H1 (cell line): ENCODE data around the gene GPR42. TPM values are rescaled to one million over a fixed set of nuclear protein-coding genes. Genes with fewer than 3 reads are reported as not detected.

Source experiments
- CTCF ChIA-PET: fragments of 300-600 bp; sonication (Branson Sonifier 250); formaldehyde crosslinking; loops from one replicate; lab custom pipeline; 2021; ENCODE audit not compliant: partially characterized antibody; lab: Charles Lee
- POLR2A ChIA-PET: fragments of 300-600 bp; sonication (Branson Sonifier 250); formaldehyde crosslinking; loops from one replicate; lab custom pipeline; 2021; ENCODE audit warnings: inconsistent platforms; ENCODE audit not compliant: partially characterized antibody; lab: Charles Lee
- DNase-seq, 2 experiments: peaks; one replicate each; pipeline versions ENCODE4 v3.0.0 to v3.0.0-alpha.2; 2010 to 2022; ENCODE audit warnings: low spot score in 2 of 2, low read depth in 1 of 2, mixed read lengths in 1 of 2
- FAIRE-seq: peaks from 2 replicates; lab custom pipeline; 2011; peaks lifted over from hg19 to GRCh38; lab: Jason Lieb, UNC
- H2AFZ ChIP-seq: 2 replicates; pipeline ENCODE4 v1.8.1; 2012; ENCODE audit warnings: low read length, inconsistent platforms
- H2AK5ac ChIP-seq: 2 replicates; pipeline ENCODE4 v1.6.1; 2013; ENCODE audit warnings: low read depth, low read length
- H2BK120ac ChIP-seq: replicated peaks from 2 replicates; pipeline ENCODE3; 2013; ENCODE audit warnings: low read depth, low read length, inconsistent platforms
- H2BK12ac ChIP-seq: 2 replicates; pipeline ENCODE4 v1.6.1; 2013; ENCODE audit warnings: low read depth, low read length
- H2BK15ac ChIP-seq: 2 replicates; pipeline ENCODE4 v1.6.1; 2013; ENCODE audit warnings: low read length
- H2BK20ac ChIP-seq: 2 replicates; pipeline ENCODE4 v1.6.1; 2013; ENCODE audit warnings: low read length
- H2BK5ac ChIP-seq: 2 replicates; pipeline ENCODE4 v1.6.1; 2013; ENCODE audit warnings: low read depth, low read length
- H3K14ac ChIP-seq: 2 replicates; pipeline ENCODE4 v1.6.1; 2013; ENCODE audit warnings: inconsistent platforms; ENCODE audit not compliant: insufficient read length
- H3K18ac ChIP-seq: 2 replicates; pipeline ENCODE4 v1.6.1; 2013; ENCODE audit warnings: low read length; ENCODE audit errors: extremely low read depth
- H3K23ac ChIP-seq: 2 replicates; pipeline ENCODE4 v1.6.1; 2013; ENCODE audit warnings: inconsistent platforms; ENCODE audit not compliant: insufficient read length
- H3K23me2 ChIP-seq: 2 replicates; pipeline ENCODE4 v1.6.1; 2013; ENCODE audit warnings: low read depth, low read length
- H3K27ac ChIP-seq: 2 replicates; pipeline ENCODE4 v1.6.1; 2011; ENCODE audit warnings: low read depth, low read length, inconsistent platforms
- H3K27me3 ChIP-seq, 4 experiments: replicated peaks in 1 of 4; 1 replicate in 1 of 4; 2 replicates in 3 of 4; pipeline versions ENCODE4 v1.6.1 to v1.8.1; 2011 to 2013; ENCODE audit warnings: low read length in 3 of 4, mild to moderate bottlenecking in 3 of 4, inconsistent platforms in 2 of 4, mixed read lengths in 2 of 4, moderate library complexity in 1 of 4; ENCODE audit not compliant: control insufficient read depth in 3 of 4, insufficient read depth in 3 of 4; ENCODE audit errors: extremely low read depth in 1 of 4
- H3K36me3 ChIP-seq, 4 experiments: 2 replicates each; pipeline versions ENCODE4 v1.6.1 to v1.8.1; 2011 to 2013; ENCODE audit warnings: mild to moderate bottlenecking in 4 of 4, low read length in 3 of 4, moderate library complexity in 2 of 4, control low read depth in 1 of 4, inconsistent platforms in 1 of 4; ENCODE audit not compliant: insufficient read depth in 4 of 4, control insufficient read depth in 2 of 4
- H3K4ac ChIP-seq: replicated peaks from 2 replicates; pipeline ENCODE3; 2013; ENCODE audit warnings: low read length, low read depth, mixed read lengths, inconsistent platforms; ENCODE audit not compliant: insufficient read length
- H3K4me1 ChIP-seq, 4 experiments: replicated peaks in 1 of 4; 1 replicate in 1 of 4; 2 replicates in 3 of 4; pipeline versions ENCODE4 v1.6.1 to v1.8.1; 2011 to 2013; ENCODE audit warnings: low read length in 3 of 4, inconsistent platforms in 2 of 4, mixed read lengths in 1 of 4; ENCODE audit not compliant: insufficient read depth in 4 of 4, control insufficient read depth in 3 of 4
- H3K4me2 ChIP-seq, 2 experiments: 2 replicates each; pipeline versions ENCODE4 v1.6.1 to v1.8.1; 2011 to 2013; ENCODE audit warnings: low read depth in 2 of 2, low read length in 2 of 2, control low read depth in 1 of 2, inconsistent platforms in 1 of 2, mild to moderate bottlenecking in 1 of 2; ENCODE audit not compliant: insufficient read depth in 1 of 2
- H3K4me3 ChIP-seq, 4 experiments: fragments of 200-600, 300-600 bp in 1 of 4; sonication (generic), shearing (Covaris generic), sonication (Bioruptor Twin) in 1 of 4; 2 replicates each; pipeline versions ENCODE4 v1.5.1 to v1.8.1; 2011 to 2016; ENCODE audit warnings: low read length in 4 of 4, low read depth in 3 of 4, control low read depth in 2 of 4, inconsistent platforms in 2 of 4, mild to moderate bottlenecking in 2 of 4, mixed read lengths in 1 of 4, moderate library complexity in 1 of 4; ENCODE audit not compliant: insufficient read depth in 2 of 4; ENCODE audit errors: extremely low read depth in 1 of 4
- H3K56ac ChIP-seq: replicated peaks from 2 replicates; pipeline ENCODE3; 2013; ENCODE audit warnings: low read depth, mild to moderate bottlenecking, mixed read lengths, low read length, inconsistent platforms; ENCODE audit not compliant: insufficient read length
- H3K79me1 ChIP-seq: 2 replicates; pipeline ENCODE4 v1.6.1; 2013; ENCODE audit warnings: low read depth, low read length, control low read depth
- H3K79me2 ChIP-seq, 2 experiments: 2 replicates each; pipeline versions ENCODE4 v1.6.1 to v1.8.1; 2012 to 2013; ENCODE audit warnings: low read length in 2 of 2, mild to moderate bottlenecking in 2 of 2, inconsistent platforms in 1 of 2; ENCODE audit not compliant: insufficient read depth in 2 of 2, control insufficient read depth in 1 of 2
- H3K9ac ChIP-seq, 4 experiments: replicated peaks in 1 of 4; 1 replicate in 1 of 4; 2 replicates in 3 of 4; pipeline versions ENCODE4 v1.6.1 to v1.8.1; 2011 to 2013; ENCODE audit warnings: low read depth in 3 of 4, low read length in 3 of 4, control low read depth in 2 of 4, mild to moderate bottlenecking in 2 of 4, moderate library complexity in 2 of 4, inconsistent platforms in 1 of 4; ENCODE audit errors: extremely low read depth in 1 of 4
- H3K9me3 ChIP-seq, 2 experiments: 2 replicates each; pipeline versions ENCODE4 v1.6.1 to v1.8.1; 2012 to 2013; ENCODE audit warnings: mild to moderate bottlenecking in 2 of 2, moderate library complexity in 2 of 2, control low read depth in 1 of 2, inconsistent platforms in 1 of 2, low read depth in 1 of 2, low read length in 1 of 2, mixed read lengths in 1 of 2; ENCODE audit not compliant: insufficient read depth in 2 of 2
- H4K20me1 ChIP-seq, 2 experiments: replicated peaks in 1 of 2; 2 replicates each; pipeline versions ENCODE3 to v1.8.1; 2011 to 2013; ENCODE audit warnings: inconsistent platforms in 2 of 2, low read length in 2 of 2, mild to moderate bottlenecking in 1 of 2; ENCODE audit not compliant: insufficient read depth in 2 of 2, control insufficient read depth in 1 of 2
- H4K5ac ChIP-seq: 2 replicates; pipeline ENCODE4 v1.6.1; 2013; ENCODE audit warnings: low read length, low read depth, mixed read lengths, inconsistent platforms; ENCODE audit not compliant: insufficient read length
- H4K8ac ChIP-seq: 2 replicates; pipeline ENCODE4 v1.8.0; 2013; ENCODE audit warnings: mild to moderate bottlenecking, moderate library complexity, low read length, inconsistent platforms; ENCODE audit not compliant: insufficient read depth; ENCODE audit errors: extremely low read depth
- H4K91ac ChIP-seq: replicated peaks from 2 replicates; pipeline ENCODE3; 2013; ENCODE audit warnings: low read length, mixed read lengths, inconsistent platforms; ENCODE audit not compliant: insufficient read length
- CHD2 ChIP-seq: IDR thresholded peaks from 2 replicates; pipeline ENCODE4 v1.6.1; 2012; ENCODE audit warnings: low read length, improper control_type of control experiment
- EGR1 ChIP-seq: IDR thresholded peaks from 2 replicates; pipeline ENCODE4 v1.6.1; 2011; ENCODE audit warnings: low read depth, low read length, borderline replicate concordance
- WGBS, 2 experiments: shearing (Covaris generic) in 1 of 2; methylation state at CpG; one replicate each; pipeline versions ENCODE4 v1.1.6 to v1.1.7; 2013 to 2015; ENCODE audit warnings: low lambda C conversion rate in 2 of 2, mixed read lengths in 2 of 2, inconsistent platforms in 1 of 2, low coverage in 1 of 2, missing lambda C conversion rate in 1 of 2; ENCODE audit not compliant: insufficient replicate concordance in 2 of 2, insufficient coverage in 1 of 2, insufficient read length in 1 of 2; ENCODE audit errors: extremely low coverage in 1 of 2, missing lambda C conversion rate in 1 of 2; 5-methylcytosine and 5-hydroxymethylcytosine counted together
- polyA plus RNA-seq, 7 experiments: library from polyadenylated mRNA; depleted of rRNA in 3 of 7; stranded (reverse) in 5 of 7; unstranded in 2 of 7; fragments of >200 nt in 5 of 7; fragments of 200-250 nt in 2 of 7; gene quantifications; 1 replicate in 5 of 7; 2 replicates in 1 of 7; 4 replicates in 1 of 7; pipeline versions ENCODE4 v1.2.1 to v1.2.3, GENCODE V29; 2011 to 2013; ENCODE audit warnings: missing spikeins in 2 of 7, mixed read lengths in 2 of 7
- total RNA-seq: library from RNA; stranded (reverse); fragmentation: NEBNext Ultra II Directional; extraction: Animal tissue kit (Norgen Biotek cat#: 25700); gene quantifications from 2 replicates; pipeline ENCODE4 v1.2.1, GENCODE V29; 2021
- TF ChIP-seq, protein P1 (sequence below): IDR thresholded peaks from 2 replicates; pipeline ENCODE4 v1.6.1; 2012; ENCODE audit warnings: inconsistent platforms

The GPR42 gene
- total and polyA plus RNA-seq, 2 of the 8 experiments (the other 6 are each of a cell fraction or from before 2014, with no cell fraction given), result not detected

DNA sequence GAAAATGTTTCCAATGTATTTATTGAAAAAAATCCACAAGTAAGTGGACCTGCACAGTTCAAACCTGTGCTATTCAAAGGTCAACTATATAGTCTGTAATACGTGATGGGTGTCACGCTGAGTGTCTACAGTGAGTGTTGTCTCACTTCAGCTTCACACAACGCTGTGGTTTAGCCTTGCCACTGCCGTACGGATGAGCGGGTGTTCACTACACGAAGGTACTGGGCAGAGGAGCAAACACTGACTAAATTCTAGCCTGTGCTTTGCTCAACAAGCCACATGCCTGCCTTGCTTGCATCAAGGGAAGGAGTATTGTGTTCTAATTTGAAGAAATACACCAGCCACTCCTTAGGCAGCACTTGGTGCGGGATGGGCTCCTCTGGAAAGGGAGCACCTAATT lies 16.0 kb upstream of the GPR42 start:
- Histone ChIP-seq H3K9ac (no peak overlapping the region), H2BK120ac (no peak overlapping the region), H2AK5ac (no peak overlapping the region), H3K4ac (no peak overlapping the region), H2BK15ac (no peak overlapping the region), H3K36me3 (no peaks in the 10 kb centered on the region), H3K27ac (no peak overlapping the region), H3K23me2 (no peaks in the 10 kb centered on the region), H3K14ac (no peak overlapping the region), H2AFZ (no peak overlapping the region), H3K4me3 (no peak overlapping the region), H3K18ac (no peak overlapping the region), H3K79me2 (no peaks in the 10 kb centered on the region), H3K56ac (no peak overlapping the region), H3K79me1 (no peaks in the 10 kb centered on the region), H3K4me1 (no peaks in the 10 kb centered on the region; a peak in 1 of 7 replicates), H2BK12ac (no peak overlapping the region), H3K27me3 (no peaks in the 10 kb centered on the region), H3K23ac (no peak overlapping the region), H4K91ac (no peak overlapping the region), H4K20me1 (no peaks in the 10 kb centered on the region), H4K8ac (no peak overlapping the region), H4K5ac (no peak overlapping the region), H2BK20ac (no peak overlapping the region), H2BK5ac (no peak overlapping the region), H3K9me3 (no peaks in the 10 kb centered on the region), H3K4me2 (no peak overlapping the region)
- DNase-seq, result no peak
- TF ChIP-seq EGR1 (no peak), CHD2 (no peak)
- TF ChIP-seq, protein P1, sequence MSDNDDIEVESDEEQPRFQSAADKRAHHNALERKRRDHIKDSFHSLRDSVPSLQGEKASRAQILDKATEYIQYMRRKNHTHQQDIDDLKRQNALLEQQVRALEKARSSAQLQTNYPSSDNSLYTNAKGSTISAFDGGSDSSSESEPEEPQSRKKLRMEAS, result no peak
- ChIA-PET CTCF (interaction anchor here (2.6 to 4.1 kb wide), 2 partner anchors 22 to 114 kb away, joined by 16 to 51 read pairs; no protein-coding TSS in a partner anchor), POLR2A (no interaction called here)
- 91% methylated on average over 8 of the region's 8 CpGs; no CpG with 5 or more reads in 1 of the 2 experiments for WGBS, 2 experiments
- FAIRE-seq, result no peak
